Neural cell (in vitro differentiated cells): Measurements from ENCODE around the gene PEAK1.

Experiments
- CTCF ChIP-seq: fragments of 450-650 bp; IDR thresholded peaks from 2 replicates; pipeline ENCODE4 v1.5.1; 2014; ENCODE audit warnings: antibody characterized with exemption, mild to moderate bottlenecking, moderate library complexity; ENCODE audit not compliant: poor library complexity, severe bottlenecking
- EP300 ChIP-seq: fragments of 450-650 bp; conservative IDR thresholded peaks from 2 replicates; pipeline ENCODE4 v1.6.1; 2014; ENCODE audit warnings: antibody characterized with exemption, mild to moderate bottlenecking, moderate library complexity; ENCODE audit not compliant: poor library complexity, severe bottlenecking
- EZH2 ChIP-seq: fragments of 200-600, 300-800 bp; shearing (Covaris generic), sonication (generic); IDR thresholded peaks from 2 replicates; pipeline ENCODE4 v1.6.1; 2014; ENCODE audit warnings: antibody characterized with exemption, low read length, borderline replicate concordance, mild to moderate bottlenecking; ENCODE audit not compliant: insufficient read depth, poor library complexity, severe bottlenecking
- POLR2AphosphoS5 ChIP-seq: IDR thresholded peaks from 2 replicates; pipeline ENCODE4 v1.6.1; 2012
- RAD21 ChIP-seq: fragments of 450-650 bp; conservative IDR thresholded peaks from 2 replicates; pipeline ENCODE4 v1.6.1; 2014; ENCODE audit warnings: antibody characterized with exemption, mild to moderate bottlenecking, moderate library complexity
- REST ChIP-seq: IDR thresholded peaks from 2 replicates; pipeline ENCODE4 v1.6.1; 2012; ENCODE audit warnings: borderline replicate concordance
- SMC3 ChIP-seq: fragments of 450-650 bp; conservative IDR thresholded peaks from 2 replicates; pipeline ENCODE4 v1.6.1; 2014; ENCODE audit warnings: antibody characterized with exemption, mild to moderate bottlenecking, moderate library complexity; ENCODE audit not compliant: poor library complexity
- TAF1 ChIP-seq: IDR thresholded peaks from 2 replicates; pipeline ENCODE4 v1.6.1; 2012; ENCODE audit warnings: low read depth

GRCh38 chr15:77416954-77417353 is 3.0 kb downstream of the PEAK1 start:
- TF ChIP-seq REST (no peak), EP300 (no peak), CTCF (no peak), POLR2AphosphoS5 (no peak), EZH2 (no peak), TAF1 (no peak), RAD21 (no peak), SMC3 (no peak)
